Fibroblast of pulmonary artery (primary cell): ENCODE results near the gene MRPL14.
"Not testable (repeated sequence)": the region's sequence is repeated elsewhere in the genome, so short reads cannot be mapped to it uniquely, and the experiment has no call there.

Source experiments
- DNase-seq: peaks from one replicate; pipeline ENCODE4 v3.0.0-alpha.2; 2010; ENCODE audit warnings: low read depth
- H3K4me3 ChIP-seq: replicated peaks from 2 replicates; pipeline ENCODE4 v1.5.1; 2011; ENCODE audit warnings: low read depth, mild to moderate bottlenecking, control low read depth, low read length, moderate library complexity
- TF ChIP-seq, protein P1 (sequence below): IDR thresholded peaks from 2 replicates; pipeline ENCODE4 v1.5.1; 2011; ENCODE audit warnings: mild to moderate bottlenecking, control low read depth, low read length, inconsistent platforms; ENCODE audit errors: missing control alignments

MRPL14 gene

DNA sequence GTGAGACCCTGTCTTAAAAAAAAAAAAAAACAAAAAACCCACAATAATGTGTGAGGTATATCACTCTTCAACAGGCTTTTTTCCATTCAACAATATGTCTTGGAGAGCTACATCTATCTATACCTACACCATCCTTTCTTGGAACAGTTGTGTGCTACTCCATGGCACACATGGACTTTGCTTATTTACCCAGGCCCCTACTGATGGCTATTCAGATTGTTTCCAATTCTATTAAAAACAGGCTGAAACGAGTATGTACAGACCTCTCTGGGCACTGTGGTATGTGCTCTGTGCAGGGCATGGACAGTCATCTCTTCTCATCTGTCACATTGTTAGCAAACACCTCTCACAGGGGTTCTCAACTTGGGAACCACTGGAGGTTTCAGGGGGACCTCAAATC is 28.1 kb downstream of the MRPL14 start:
- H3K4me3 ChIP-seq = no peak overlapping the region
- TF ChIP-seq, protein P1, sequence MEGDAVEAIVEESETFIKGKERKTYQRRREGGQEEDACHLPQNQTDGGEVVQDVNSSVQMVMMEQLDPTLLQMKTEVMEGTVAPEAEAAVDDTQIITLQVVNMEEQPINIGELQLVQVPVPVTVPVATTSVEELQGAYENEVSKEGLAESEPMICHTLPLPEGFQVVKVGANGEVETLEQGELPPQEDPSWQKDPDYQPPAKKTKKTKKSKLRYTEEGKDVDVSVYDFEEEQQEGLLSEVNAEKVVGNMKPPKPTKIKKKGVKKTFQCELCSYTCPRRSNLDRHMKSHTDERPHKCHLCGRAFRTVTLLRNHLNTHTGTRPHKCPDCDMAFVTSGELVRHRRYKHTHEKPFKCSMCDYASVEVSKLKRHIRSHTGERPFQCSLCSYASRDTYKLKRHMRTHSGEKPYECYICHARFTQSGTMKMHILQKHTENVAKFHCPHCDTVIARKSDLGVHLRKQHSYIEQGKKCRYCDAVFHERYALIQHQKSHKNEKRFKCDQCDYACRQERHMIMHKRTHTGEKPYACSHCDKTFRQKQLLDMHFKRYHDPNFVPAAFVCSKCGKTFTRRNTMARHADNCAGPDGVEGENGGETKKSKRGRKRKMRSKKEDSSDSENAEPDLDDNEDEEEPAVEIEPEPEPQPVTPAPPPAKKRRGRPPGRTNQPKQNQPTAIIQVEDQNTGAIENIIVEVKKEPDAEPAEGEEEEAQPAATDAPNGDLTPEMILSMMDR = no peak
- no peak for DNase-seq

DNA sequence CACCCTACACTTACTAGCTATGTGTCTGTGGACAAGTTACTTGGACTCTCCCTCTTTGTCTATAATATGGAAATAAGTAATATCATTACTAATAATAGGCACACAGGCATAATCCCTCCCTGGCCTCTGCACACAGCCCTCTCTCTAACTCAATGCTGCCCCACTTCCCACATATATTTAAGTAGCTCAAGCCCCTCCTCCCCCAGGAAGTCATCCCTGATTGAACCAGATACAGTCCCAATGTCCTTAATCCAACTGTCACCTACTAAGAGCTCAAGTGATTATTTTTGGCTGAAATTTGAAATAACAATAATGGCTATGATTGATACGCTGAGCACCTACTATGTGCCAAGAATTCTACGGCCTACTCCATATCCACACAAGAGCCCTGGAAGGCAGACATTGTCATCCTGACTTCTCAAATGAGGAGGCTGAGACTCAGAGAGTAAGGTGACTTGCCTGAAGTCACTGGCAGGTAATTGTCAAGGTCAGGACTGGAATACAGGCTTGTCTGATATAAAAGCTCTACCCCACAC is 29.4 kb downstream of the MRPL14 start:
- TF ChIP-seq, protein P1 = no peak
- DNase-seq = no peak
- no peak overlapping the region for H3K4me3 ChIP-seq

DNA sequence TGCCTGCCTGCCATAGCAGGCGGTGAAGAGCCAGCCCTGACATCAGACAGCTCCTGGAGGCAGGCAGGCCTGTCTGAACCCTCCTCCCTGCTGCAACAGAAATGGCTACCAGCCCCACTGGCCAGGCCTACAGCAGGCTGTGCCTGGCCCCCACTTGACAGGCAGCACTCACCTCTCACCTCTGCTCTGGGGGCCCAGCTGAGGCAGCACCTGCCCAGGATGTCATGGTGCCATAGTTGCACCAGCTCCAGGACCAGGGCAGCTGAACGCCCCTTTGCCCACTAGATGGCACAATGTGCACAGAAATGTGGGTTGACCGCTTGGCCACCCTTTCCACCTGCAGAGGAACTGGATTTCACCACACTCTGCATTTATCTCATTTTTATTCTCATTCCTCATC is 30.6 kb downstream of the MRPL14 start:
- DNase-seq = peak; percentile 84
- TF ChIP-seq, protein P1 = peak; percentile 78
- H3K4me3 ChIP-seq = no peak overlapping the region

DNA sequence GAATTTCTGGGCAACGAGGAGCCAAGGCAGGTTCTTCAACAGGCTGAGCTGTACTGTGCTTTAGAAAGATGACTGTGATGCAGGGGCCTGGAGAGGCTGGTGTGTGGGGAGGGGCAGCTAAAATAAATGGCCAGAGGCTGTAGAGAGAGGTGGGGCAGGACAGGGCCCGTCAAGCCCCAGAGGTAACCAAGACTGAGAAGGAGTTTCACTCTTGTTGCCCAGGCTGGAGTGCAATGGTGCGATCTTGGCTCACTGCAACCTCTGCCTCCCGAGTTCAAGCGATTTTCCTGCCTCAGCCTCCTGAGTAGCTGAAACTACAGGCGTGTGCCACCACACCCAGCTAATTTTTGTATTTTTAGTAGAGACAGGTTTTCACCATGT is 32.0 kb downstream of the MRPL14 start:
- DNase-seq, H3K4me3 ChIP-seq: not testable (repeated sequence)

DNA sequence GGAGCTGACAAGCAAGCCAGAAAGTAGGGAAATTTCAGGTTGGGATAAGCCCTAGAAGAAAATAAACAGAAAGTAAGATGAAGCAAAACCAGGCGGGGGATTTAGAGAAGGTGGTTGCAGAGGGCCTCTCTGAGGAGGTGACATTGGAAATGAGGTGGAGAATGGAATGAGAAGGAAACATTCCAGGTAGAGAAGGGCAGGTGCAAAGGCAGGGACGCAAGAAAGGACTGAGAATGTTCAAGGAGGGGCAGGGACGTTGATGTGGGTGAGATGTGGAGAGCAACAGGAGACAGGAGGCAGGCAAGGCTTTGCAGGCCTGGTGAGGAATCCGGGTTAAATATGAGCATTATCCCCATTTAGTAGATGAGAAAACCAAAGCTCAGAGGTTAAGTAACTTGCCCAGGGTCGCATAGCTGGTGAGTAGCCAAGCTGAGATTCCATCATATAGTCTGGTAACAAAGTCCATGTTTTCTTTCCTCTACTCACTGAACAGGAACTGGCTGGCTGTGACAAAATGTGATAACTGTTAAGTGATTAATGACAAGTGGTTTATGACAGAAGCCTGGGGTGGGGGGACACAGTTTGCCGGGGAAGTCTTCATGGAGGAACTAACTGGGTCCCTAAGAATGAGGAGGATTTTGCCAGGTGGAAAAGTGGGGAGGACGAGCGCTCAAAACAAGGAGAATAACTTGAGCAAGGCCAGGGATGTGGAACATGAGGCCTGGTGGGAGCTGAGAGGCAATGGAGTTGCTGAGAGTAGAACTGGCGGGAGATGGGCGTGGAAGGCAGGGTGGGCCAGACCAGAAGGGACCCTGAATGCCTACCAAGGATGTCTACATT is 32.6 kb downstream of the MRPL14 start:
- TF ChIP-seq, protein P1 = no peak
- H3K4me3 ChIP-seq = no peak overlapping the region
- no peak for DNase-seq

DNA sequence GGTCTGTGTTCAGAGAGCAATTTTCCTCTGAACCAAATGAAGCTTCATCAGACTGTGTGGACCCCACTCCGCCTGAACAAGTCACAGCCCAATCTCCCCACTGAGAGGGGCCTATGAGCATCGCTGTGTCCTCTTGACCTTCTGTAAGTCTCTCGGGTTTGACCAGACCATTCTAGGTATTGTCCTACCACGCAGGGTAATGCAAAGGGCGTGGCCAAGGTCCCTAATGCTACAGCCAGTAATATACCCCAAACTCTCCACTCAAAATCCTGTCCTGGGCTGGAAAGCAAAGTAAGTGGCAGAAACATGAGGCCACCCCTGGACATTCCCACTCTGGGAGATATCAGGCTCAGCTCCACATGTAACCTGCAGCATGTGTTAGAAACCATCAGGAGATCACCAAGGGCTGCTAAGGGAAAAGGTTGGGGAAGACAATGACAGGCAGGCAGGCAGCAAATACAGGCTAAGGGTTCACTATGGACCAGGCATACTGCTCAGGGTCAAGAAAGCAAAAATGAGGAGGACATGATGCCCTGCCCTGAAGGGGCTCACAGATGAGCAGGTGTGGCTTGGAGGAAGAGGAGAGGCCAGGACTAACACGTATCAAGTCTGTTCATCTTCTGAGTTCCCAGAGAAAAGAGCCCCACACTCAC is 33.4 kb downstream of the MRPL14 start:
- TF ChIP-seq, protein P1 = no peak
- H3K4me3 ChIP-seq = no peak overlapping the region
- no peak for DNase-seq

DNA sequence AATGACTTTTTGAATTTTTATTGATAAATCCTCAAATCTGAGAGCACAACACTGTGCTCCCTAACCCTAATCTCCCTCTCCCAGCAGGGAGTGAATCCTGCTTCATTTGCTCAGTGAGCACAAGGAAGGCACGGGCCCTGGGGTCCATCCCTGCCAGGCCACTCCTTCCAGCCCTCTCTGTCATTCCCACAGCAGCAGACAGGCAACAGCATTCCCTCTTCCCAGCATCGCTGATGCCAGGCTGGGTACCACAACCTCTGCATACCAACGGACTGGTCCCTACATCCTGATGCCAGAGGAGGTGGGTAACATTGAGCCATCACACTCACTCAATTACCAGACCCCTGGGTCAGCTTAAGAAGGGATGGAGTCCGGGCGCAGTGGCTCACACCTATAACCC is 34.2 kb downstream of the MRPL14 start:
- no peak overlapping the region for H3K4me3 ChIP-seq
- TF ChIP-seq, protein P1 = no peak
- no peak for DNase-seq
